ENCODE data around the gene AHNAK2. TPM values are rescaled to one million over a fixed set of nuclear protein-coding genes. Genes with fewer than 3 reads are reported as not detected.

The AHNAK2 gene
- total and polyA plus RNA-seq, 9 of the 15 experiments (the other 6 are each of a cell fraction or from before 2014, with no cell fraction given) = 0.04 to 0.09 (median 0.04) TPM; not detected in 6

GRCh38 chr14:104973385-104974145, 4.6 kb downstream of the AHNAK2 start:
- Histone ChIP-seq H4K20me1 (replicated peaks; ENCODE audit: control insufficient read depth, insufficient read depth, low read length) (peaks cover 16% of the 10 kb centered on the region; the same call in 1 of the 2 replicates), H3K9me3 (replicated peaks; ENCODE audit: control insufficient read depth, insufficient read depth, low read depth, low read length) (no peaks in the 10 kb centered on the region), H3K36me3 (ENCODE audit: control insufficient read depth, insufficient read depth, low read length) (no peaks in the 10 kb centered on the region), H3K27me3 (ENCODE audit: control insufficient read depth in 2 of 2, insufficient read depth in 2 of 2, low read length in 2 of 2) (peaks cover 0 to 3% of the 10 kb centered on the region in 2 experiments; a peak in 1 of 5 replicates), H3K79me2 (ENCODE audit: control insufficient read depth, insufficient read depth, low read length) (no peaks in the 10 kb centered on the region), H3K4me1 (replicated peaks in 1 of 2; ENCODE audit: control insufficient read depth in 2 of 2, insufficient read depth in 2 of 2, low read length in 2 of 2) (peaks cover under 1 to 79% of the 10 kb centered on the region in 2 experiments; a peak in 3 of 5 replicates), H2AFZ (ENCODE audit: low read depth, low read length) (no peak overlapping the region), H3K4me3 (no peak overlapping the region), H3K27ac (ENCODE audit: extremely low read depth, low read depth, low read length) (no peak overlapping the region), H3K4me2 (ENCODE audit: insufficient read depth, low read length) (no peak overlapping the region), H3K9me1 (ENCODE audit: control insufficient read depth, insufficient read depth, low read length) (no peaks in the 10 kb centered on the region), H3K9ac (ENCODE audit: insufficient read depth in 1 of 2, low read depth in 2 of 2, low read length in 2 of 2) (0 out of 4 replicates have a peak overlapping the region, but pooled peaks of 1 of the 2 experiments have one; percentile 45)
- in situ Hi-C loops (cut with MboI) = loop anchor here (5.0 kb wide), 1 partner anchor 74 kb away; no protein-coding TSS in a partner anchor
- CTCF ChIA-PET (ENCODE audit: low intra/inter-chr PET ratio) = no interaction called here
- intact Hi-C loops (cut with micrococcal nuclease) = loop anchor here (2.0 kb wide), 1 partner anchor 115 kb away; no protein-coding TSS in a partner anchor
- POLR2A ChIA-PET = interaction anchor here (0.8 to 1.2 kb wide), 2 partner anchors 10 to 40 kb away, joined by 3 read pairs; no protein-coding TSS in a partner anchor
- BruUV-seq (replicated peaks) = no TSS peak
- ATAC-seq (no peak), FAIRE-seq (no peak), DNase-seq (ENCODE audit: extremely low read depth in 1 of 4, low spot score in 3 of 4) (no peak)
- 17% methylated on average over 13 of the region's 23 CpGs for WGBS (ENCODE audit: insufficient coverage, low coverage, missing lambda C conversion rate)
- TF ChIP-seq BCLAF1 (IDR thresholded peaks at IDR 0.05; ENCODE audit: borderline replicate concordance in 1 of 2, control insufficient read depth in 1 of 2, low read depth in 2 of 2, low read length in 1 of 2) = no peak
- TF ChIP-seq TAF15 (IDR thresholded peaks at IDR 0.05; ENCODE audit: low read depth, low read length) = no peak
- no peak for TF ChIP-seq THRAP3 (IDR thresholded peaks at IDR 0.05; ENCODE audit: borderline replicate concordance)
- TF ChIP-seq TSHZ1 (CRISPR knock-in tag; IDR thresholded peaks at IDR 0.05) = no peak
- TF ChIP-seq MAFG (tag; conservative IDR thresholded peaks at IDR 0.05) = no peak
- no peak for TF ChIP-seq CBX1 (IDR thresholded peaks at IDR 0.05; ENCODE audit: low read depth)
- 0 out of 2 replicates have a peak, but pooled peaks have one; percentile 9 for TF ChIP-seq FOSL1 (tag; conservative IDR thresholded peaks at IDR 0.05)
- TF ChIP-seq ZKSCAN1 (IDR thresholded peaks at IDR 0.05; ENCODE audit: low read depth, low read length) = 0 out of 2 replicates have a peak, but pooled peaks have one; percentile 18
- TF ChIP-seq KDM5B (IDR thresholded peaks at IDR 0.05; ENCODE audit: insufficient replicate concordance, low read depth, low read length) = no peak

Measured in K562 (cell line).